Measurements from ENCODE around the gene LRRC56.

The LRRC56 gene

DNA sequence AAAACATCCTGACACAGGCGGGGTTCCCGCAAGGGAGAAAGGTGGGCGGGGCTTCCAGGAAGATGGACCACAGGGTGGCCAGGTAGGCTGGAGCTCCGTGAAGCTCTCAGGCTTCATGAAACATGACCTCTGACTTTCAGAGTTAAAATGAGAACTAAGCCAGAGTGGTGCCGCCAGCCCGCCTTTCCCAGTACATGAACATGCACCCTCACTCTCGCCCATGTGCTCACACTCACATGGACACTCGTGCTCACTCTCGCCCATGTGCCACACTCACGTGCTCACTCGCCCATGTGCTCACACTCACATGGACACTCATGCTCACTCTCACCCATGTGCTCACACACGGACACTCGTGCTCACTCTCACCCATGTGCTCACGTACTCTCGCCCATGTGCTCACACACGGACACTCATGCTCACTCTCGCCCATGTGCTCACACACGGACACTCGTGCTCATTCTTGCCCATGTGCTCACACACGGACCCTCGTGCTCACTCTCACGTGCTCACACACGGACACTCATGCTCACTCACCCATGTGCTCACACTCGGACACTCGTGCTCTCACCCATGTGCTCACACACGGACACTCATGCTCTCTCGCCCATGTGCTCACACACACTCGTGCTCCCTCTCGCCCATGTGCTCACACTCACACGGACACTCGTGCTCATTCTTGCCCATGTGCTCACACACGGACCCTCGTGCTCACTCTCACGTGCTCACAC, 40.3 kb upstream of the LRRC56 start:
- H3K36me3 ChIP-seq (ENCODE audit: insufficient read depth, low read length): peaks cover 71% of the 10 kb centered on the region
- H3K4me3 ChIP-seq (ENCODE audit: low read length): no peak overlapping the region
- H2AFZ ChIP-seq (ENCODE audit: low read depth, low read length): no peak overlapping the region
- H3K4me1 ChIP-seq (ENCODE audit: insufficient read depth, low read length): no peaks in the 10 kb centered on the region
- H3K9me3 ChIP-seq (ENCODE audit: low read length): peaks cover 3% of the 10 kb centered on the region
- H3K27me3 ChIP-seq (ENCODE audit: insufficient read depth, low read length): no peaks in the 10 kb centered on the region

GRCh38 chr11:497565-498296, 39.6 kb upstream of the LRRC56 start:
- H3K27me3 ChIP-seq (ENCODE audit: insufficient read depth, low read length): no peaks in the 10 kb centered on the region
- H3K36me3 ChIP-seq (ENCODE audit: insufficient read depth, low read length): peaks cover 71% of the 10 kb centered on the region
- H3K9me3 ChIP-seq (ENCODE audit: low read length): peaks cover 3% of the 10 kb centered on the region
- no peak overlapping the region for H2AFZ ChIP-seq (ENCODE audit: low read depth, low read length)
- H3K4me1 ChIP-seq (ENCODE audit: insufficient read depth, low read length): no peaks in the 10 kb centered on the region
- no peak overlapping the region for H3K4me3 ChIP-seq (ENCODE audit: low read length)

- H3K4me3 ChIP-seq (ENCODE audit: low read length): no peak overlapping the region
- no peaks in the 10 kb centered on the region for H3K27me3 ChIP-seq (ENCODE audit: insufficient read depth, low read length)
- peaks cover 3% of the 10 kb centered on the region for H3K9me3 ChIP-seq (ENCODE audit: low read length)
- H3K4me1 ChIP-seq (ENCODE audit: insufficient read depth, low read length): no peaks in the 10 kb centered on the region
- H3K36me3 ChIP-seq (ENCODE audit: insufficient read depth, low read length): peaks cover 71% of the 10 kb centered on the region
- no peak overlapping the region for H2AFZ ChIP-seq (ENCODE audit: low read depth, low read length)
These were observed 38.8 kb upstream of the LRRC56 start for GRCh38 chr11:498297-499181.

DNA sequence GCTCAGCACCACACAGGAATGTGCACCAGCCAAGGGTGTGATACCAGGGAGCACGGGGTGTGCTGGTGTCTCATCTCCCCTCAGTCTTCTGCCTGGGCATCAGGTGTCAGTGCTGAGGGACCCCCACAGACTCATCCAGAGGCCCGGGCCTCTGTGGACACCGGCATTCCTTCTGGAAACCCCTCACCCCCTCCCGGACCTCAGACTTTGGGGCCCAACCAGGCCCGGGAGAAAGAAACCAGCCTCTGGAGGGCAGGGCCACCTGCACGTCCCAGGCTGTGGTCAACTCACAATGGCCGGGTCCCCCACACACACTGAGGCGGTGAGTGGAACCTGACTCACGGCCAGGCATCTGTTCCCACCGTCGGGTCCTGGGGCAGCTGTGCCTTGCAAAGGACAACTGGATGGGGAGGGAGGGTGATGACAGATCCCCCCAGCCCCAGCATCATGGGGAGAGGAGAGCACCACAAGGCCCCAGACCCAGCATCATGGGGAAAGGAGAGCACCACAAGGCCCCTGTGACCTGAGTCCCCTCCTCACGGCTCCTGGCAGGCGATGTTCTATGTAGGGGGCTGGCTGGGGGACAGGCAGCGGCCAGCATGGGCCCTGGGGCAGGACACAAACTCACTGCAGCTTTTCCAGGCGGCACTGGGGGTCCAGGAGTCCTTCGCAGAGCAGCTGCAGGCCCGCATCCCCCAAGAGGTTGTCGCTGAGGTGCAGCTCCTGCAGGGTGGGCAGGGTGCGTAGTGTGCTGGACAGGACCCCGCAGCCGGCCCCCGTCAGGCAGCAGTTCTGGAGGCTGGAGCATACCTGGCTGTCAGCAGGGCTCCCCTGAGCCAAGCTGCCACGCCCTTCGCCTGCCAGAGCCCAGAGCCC, 37.9 kb upstream of the LRRC56 start:
- Histone ChIP-seq H3K4me3 (ENCODE audit: low read length) (no peak overlapping the region), H3K9me3 (ENCODE audit: low read length) (peaks cover 3% of the 10 kb centered on the region), H3K4me1 (ENCODE audit: insufficient read depth, low read length) (no peaks in the 10 kb centered on the region), H2AFZ (ENCODE audit: low read depth, low read length) (no peak overlapping the region), H3K27me3 (ENCODE audit: insufficient read depth, low read length) (no peaks in the 10 kb centered on the region), H3K36me3 (ENCODE audit: insufficient read depth, low read length) (peaks cover 68% of the 10 kb centered on the region)

DNA sequence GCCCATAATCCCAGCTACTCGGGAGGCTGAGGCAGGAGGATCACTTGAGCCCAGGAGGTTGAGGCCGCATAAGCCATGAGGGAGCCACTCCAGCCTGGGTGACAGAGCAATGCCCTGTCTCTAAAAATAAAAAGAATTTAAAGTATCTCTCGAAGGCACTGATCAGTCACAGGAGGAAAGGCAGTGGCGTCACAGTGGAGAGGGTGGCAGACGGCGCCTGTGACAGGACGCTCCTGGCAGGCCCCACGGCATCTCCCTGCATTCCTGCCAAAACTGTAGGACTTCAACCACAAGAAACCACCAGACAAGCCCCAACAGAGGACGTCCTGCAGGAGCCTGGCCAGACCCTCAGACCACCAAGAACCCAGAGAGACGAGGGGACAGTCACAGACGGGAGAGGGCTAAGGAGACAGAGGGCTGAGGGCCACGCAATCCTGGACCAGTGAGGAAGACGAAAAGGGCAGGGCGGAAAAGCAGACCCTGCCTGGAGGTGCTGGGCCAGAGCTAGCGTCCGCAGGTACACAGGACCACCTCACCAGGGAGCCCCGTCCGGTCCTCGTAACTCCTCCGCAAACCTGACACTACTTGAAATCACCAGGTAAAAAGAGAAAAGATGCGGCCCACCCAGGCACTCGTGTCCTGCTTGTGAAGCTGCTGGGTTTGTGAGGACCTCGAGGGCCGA, 36.2 kb upstream of the LRRC56 start:
- Histone ChIP-seq H3K4me3 (ENCODE audit: low read length) (no peak overlapping the region), H3K36me3 (ENCODE audit: insufficient read depth, low read length) (peaks cover 51% of the 10 kb centered on the region), H3K9me3 (ENCODE audit: low read length) (peaks cover 3% of the 10 kb centered on the region)

GRCh38 chr11:501683-502287, 35.5 kb upstream of the LRRC56 start:
- Histone ChIP-seq H2AFZ (ENCODE audit: low read depth, low read length) (no peak overlapping the region), H3K4me1 (ENCODE audit: insufficient read depth, low read length) (peaks cover 10% of the 10 kb centered on the region), H3K27me3 (ENCODE audit: insufficient read depth, low read length) (no peaks in the 10 kb centered on the region), H3K9me3 (ENCODE audit: low read length) (peaks cover 3% of the 10 kb centered on the region), H3K36me3 (ENCODE audit: insufficient read depth, low read length) (peaks cover 49% of the 10 kb centered on the region), H3K4me3 (ENCODE audit: low read length) (no peak overlapping the region)

More for the DNA sequence above, 36.2 kb upstream of the LRRC56 start:
- no peaks in the 10 kb centered on the region for H3K27me3 ChIP-seq (ENCODE audit: insufficient read depth, low read length)
- no peak overlapping the region for H2AFZ ChIP-seq (ENCODE audit: low read depth, low read length)
- peaks cover 10% of the 10 kb centered on the region for H3K4me1 ChIP-seq (ENCODE audit: insufficient read depth, low read length)

- peaks cover 41% of the 10 kb centered on the region for H3K36me3 ChIP-seq (ENCODE audit: insufficient read depth, low read length)
- H3K4me1 ChIP-seq (ENCODE audit: insufficient read depth, low read length): peaks cover 10% of the 10 kb centered on the region
- peaks cover 2% of the 10 kb centered on the region for H3K9me3 ChIP-seq (ENCODE audit: low read length)
- no peaks in the 10 kb centered on the region for H3K27me3 ChIP-seq (ENCODE audit: insufficient read depth, low read length)
- no peak overlapping the region for H2AFZ ChIP-seq (ENCODE audit: low read depth, low read length)
- H3K4me3 ChIP-seq (ENCODE audit: low read length): no peak overlapping the region
These were observed 34.8 kb upstream of the LRRC56 start for GRCh38 chr11:502288-503178.

- no peaks in the 10 kb centered on the region for H3K27me3 ChIP-seq (ENCODE audit: insufficient read depth, low read length)
- H2AFZ ChIP-seq (ENCODE audit: low read depth, low read length): no peak overlapping the region
- peaks cover 10% of the 10 kb centered on the region for H3K4me1 ChIP-seq (ENCODE audit: insufficient read depth, low read length)
- H3K36me3 ChIP-seq (ENCODE audit: insufficient read depth, low read length): peaks cover 33% of the 10 kb centered on the region
- H3K9me3 ChIP-seq (ENCODE audit: low read length): no peaks in the 10 kb centered on the region
- no peak overlapping the region for H3K4me3 ChIP-seq (ENCODE audit: low read length)
These were observed 33.9 kb upstream of the LRRC56 start for GRCh38 chr11:503179-503981.

- H3K4me3 ChIP-seq (ENCODE audit: low read length): no peak overlapping the region
- peaks cover 10% of the 10 kb centered on the region for H3K4me1 ChIP-seq (ENCODE audit: insufficient read depth, low read length)
- no peak overlapping the region for H2AFZ ChIP-seq (ENCODE audit: low read depth, low read length)
- peaks cover 28% of the 10 kb centered on the region for H3K36me3 ChIP-seq (ENCODE audit: insufficient read depth, low read length)
- no peaks in the 10 kb centered on the region for H3K27me3 ChIP-seq (ENCODE audit: insufficient read depth, low read length)
- no peaks in the 10 kb centered on the region for H3K9me3 ChIP-seq (ENCODE audit: low read length)
These were observed 33.0 kb upstream of the LRRC56 start for GRCh38 chr11:504053-504993.

DNA sequence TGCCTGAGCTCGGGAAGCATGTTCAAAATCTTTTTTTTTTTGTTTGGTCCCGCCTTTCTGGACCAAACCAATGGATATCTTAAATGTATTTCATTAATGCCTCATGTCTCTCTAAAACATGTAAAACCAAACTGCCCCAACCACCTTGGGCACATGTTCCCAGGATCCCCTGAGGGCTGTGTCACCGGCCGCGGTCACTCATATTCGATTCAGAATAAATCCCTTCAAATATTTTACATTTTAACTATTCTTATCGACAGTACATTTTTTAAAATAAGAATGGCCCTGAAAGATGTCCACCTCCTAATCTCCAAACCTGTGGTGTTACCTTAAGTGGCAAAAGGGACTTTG, 32.4 kb upstream of the LRRC56 start:
- H2AFZ ChIP-seq (ENCODE audit: low read depth, low read length): no peak overlapping the region
- no peaks in the 10 kb centered on the region for H3K9me3 ChIP-seq (ENCODE audit: low read length)
- H3K36me3 ChIP-seq (ENCODE audit: insufficient read depth, low read length): peaks cover 25% of the 10 kb centered on the region
- H3K4me1 ChIP-seq (ENCODE audit: insufficient read depth, low read length): peaks cover 10% of the 10 kb centered on the region
- no peak overlapping the region for H3K4me3 ChIP-seq (ENCODE audit: low read length)
- H3K27me3 ChIP-seq (ENCODE audit: insufficient read depth, low read length): no peaks in the 10 kb centered on the region
